ENCODE results near the gene HTR2A.
"Not testable (repeated sequence)": the region's sequence is repeated elsewhere in the genome, so short reads cannot be mapped to it uniquely, and the experiment has no call there.

Gene HTR2A

DNA sequence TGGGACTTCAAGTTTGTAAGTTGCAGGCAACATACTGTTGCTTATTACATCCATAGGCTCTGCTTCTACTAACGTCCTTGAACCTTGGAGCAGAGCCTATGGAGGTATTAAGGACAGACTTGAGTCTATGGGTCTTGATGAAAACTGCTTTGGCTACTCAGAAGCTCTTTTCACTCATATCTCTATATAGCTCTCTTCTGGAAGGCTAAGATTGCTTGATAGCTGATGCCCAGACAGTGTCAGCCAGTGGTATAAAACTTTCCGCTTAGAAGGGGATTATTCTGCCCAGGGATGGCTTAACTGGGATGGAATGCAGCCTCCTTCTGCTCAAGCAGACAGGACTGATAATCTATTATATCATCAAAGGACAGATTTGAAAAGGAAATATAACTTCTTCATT lies 74.3 kb downstream of the HTR2A start:
- DNase-seq (ENCODE audit: low read depth) = no peak
- TF ChIP-seq, protein P1, sequence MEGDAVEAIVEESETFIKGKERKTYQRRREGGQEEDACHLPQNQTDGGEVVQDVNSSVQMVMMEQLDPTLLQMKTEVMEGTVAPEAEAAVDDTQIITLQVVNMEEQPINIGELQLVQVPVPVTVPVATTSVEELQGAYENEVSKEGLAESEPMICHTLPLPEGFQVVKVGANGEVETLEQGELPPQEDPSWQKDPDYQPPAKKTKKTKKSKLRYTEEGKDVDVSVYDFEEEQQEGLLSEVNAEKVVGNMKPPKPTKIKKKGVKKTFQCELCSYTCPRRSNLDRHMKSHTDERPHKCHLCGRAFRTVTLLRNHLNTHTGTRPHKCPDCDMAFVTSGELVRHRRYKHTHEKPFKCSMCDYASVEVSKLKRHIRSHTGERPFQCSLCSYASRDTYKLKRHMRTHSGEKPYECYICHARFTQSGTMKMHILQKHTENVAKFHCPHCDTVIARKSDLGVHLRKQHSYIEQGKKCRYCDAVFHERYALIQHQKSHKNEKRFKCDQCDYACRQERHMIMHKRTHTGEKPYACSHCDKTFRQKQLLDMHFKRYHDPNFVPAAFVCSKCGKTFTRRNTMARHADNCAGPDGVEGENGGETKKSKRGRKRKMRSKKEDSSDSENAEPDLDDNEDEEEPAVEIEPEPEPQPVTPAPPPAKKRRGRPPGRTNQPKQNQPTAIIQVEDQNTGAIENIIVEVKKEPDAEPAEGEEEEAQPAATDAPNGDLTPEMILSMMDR (IDR thresholded peaks at IDR 0.05; ENCODE audit: low read depth, low read length, missing control alignments) = no peak
- H3K4me3 ChIP-seq (ENCODE audit: low read depth, low read length) = no peak overlapping the region

DNA sequence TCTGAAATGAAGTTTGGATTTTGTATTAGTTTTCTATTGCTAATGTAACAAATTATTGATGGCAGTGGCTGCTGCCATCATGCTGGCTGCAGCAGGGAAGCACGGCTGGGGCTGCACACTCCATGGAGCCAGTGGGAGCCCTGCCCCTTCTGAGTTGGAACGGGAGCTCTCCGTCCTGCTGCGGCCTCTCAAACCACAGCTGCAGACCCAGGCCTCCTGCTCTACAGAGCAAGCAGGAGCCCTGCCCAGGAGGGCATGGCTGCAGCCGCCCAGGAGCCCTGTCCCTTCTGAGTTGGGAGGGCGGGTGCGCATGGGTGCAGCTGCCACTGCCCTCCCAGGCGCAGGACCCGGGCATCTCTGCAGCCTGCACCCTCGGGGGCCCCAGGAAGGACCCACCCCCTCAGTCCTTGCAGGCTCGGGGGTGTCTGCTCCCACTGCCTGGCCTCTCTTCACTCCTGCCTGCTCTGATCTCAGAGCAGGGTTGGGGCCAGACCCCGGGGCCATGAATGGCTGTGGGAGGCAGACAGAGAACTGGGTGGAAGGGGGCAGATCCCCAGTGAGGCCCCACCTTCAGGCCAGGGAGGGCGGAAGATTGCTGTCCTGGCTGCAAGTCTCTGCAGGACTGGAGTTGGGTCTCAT lies 78.9 kb downstream of the HTR2A start:
- H3K4me3 ChIP-seq (ENCODE audit: low read depth, low read length) = no peak overlapping the region
- TF ChIP-seq, protein P1 (IDR thresholded peaks at IDR 0.05; ENCODE audit: low read depth, low read length, missing control alignments) = no peak
- DNase-seq (ENCODE audit: low read depth) = no peak

DNA sequence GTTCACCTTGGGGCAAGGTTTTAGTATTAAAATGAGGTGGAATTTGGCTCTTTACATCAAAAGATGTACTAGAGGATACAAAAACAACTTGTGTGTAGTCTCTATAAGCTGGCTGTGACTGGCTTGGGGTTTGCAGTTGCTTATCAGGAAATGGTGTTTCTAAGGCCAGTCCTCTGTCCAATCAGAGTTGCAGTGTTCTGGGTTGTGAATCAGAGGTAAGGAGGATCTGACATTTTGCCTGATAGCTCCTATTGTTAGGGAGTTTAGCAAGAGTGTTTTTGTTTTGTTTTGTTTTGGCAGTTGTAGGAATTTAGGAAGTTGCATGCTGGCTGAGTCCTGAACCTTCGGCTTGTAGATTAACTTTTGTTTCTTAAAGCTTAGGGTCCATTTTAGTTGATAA lies 79.8 kb downstream of the HTR2A start:
- TF ChIP-seq, protein P1 (IDR thresholded peaks at IDR 0.05; ENCODE audit: low read depth, low read length, missing control alignments) = no peak
- DNase-seq (ENCODE audit: low read depth) = no peak
- no peak overlapping the region for H3K4me3 ChIP-seq (ENCODE audit: low read depth, low read length)

DNA sequence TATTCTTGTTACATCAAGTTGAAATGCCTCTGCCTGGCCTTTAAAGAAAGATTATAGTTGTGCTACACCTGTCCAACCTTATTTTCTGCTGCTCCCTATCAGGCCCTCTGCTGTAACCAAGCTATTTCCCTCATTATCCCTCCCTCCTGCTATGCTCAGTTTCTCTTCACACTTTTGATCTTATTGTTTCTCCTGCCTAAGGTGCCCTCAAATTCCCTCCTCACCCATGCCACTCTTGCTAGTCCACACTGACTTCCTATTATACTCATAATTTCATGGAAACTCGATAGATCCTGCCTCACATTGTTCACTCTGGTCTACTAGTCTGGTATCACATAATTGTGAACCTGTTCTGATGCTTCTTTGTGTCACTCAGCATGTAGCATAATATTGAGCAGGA lies 80.5 kb downstream of the HTR2A start:
- TF ChIP-seq, protein P1 (IDR thresholded peaks at IDR 0.05; ENCODE audit: low read depth, low read length, missing control alignments) = no peak
- DNase-seq (ENCODE audit: low read depth) = no peak
- H3K4me3 ChIP-seq (ENCODE audit: low read depth, low read length) = no peak overlapping the region

DNA sequence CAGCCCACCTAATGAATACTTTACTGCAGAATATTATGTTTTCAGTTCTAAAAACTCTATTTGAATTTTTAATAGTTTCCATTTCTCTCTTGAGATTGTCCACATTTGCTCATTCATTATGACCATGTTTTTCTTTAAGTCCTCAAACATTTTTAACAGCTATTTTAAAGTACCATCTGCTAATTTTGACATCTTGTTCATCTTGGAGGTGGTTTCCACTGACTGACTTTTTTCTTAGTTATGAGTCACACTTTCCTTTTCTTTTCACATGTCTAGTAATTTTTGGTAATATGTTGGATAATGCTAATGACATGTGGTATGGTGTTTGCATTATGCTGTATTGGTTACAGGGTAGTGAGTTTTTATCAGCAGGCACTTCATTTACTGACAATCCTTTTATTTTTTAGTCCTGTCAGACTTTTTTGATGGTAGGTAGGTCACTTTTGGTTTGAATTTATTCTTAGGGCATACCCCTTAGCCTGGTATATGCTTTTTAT lies 84.5 kb downstream of the HTR2A start:
- H3K4me3 ChIP-seq (ENCODE audit: low read depth, low read length) = no peak overlapping the region
- TF ChIP-seq, protein P1 (IDR thresholded peaks at IDR 0.05; ENCODE audit: low read depth, low read length, missing control alignments) = no peak
- DNase-seq (ENCODE audit: low read depth) = no peak

DNA sequence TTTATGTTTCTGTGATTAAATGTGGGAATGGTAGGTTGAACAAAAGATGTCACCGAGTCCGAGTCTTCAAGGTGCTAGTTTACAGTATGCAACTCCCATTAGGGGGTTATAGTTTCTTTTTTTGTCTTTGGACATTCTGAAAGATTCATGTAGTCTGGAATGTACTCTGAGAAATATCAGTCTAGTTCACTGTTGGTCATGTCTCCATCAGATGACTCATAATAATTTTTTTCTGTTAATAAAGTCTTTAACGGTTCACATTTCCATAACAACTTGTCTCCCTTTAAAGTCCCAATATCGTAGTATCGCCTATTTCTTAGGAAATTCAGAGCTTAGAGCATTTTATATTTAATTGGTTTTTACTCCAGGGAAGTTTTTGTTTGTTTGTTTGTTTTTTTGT lies 86.4 kb downstream of the HTR2A start:
- no peak overlapping the region for H3K4me3 ChIP-seq (ENCODE audit: low read depth, low read length)
- no peak for DNase-seq (ENCODE audit: low read depth)
- TF ChIP-seq, protein P1 (IDR thresholded peaks at IDR 0.05; ENCODE audit: low read depth, low read length, missing control alignments) = no peak

DNA sequence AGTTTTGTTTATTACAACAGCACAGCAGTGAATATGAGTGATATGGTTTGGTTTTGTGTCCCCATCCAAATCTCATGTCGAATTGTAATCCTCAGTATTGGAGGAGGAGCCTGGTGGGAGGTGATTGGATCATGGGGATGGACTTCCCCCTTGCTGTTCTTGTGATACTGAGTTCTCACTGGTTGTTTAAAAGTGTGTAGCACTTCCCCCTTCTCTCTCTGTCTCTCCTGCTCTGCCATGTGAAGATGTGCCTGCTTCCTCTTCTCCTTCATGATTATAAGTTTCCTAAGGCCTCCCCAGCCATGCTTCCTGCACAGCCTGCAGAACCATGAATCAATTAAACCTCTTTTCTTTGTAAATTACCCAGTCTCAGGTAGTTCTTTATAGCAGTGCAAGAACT lies 91.9 kb downstream of the HTR2A start:
- DNase-seq (ENCODE audit: low read depth) = not testable (repeated sequence)

More for the DNA sequence above, 91.9 kb downstream of the HTR2A start:
- not testable (repeated sequence) for H3K4me3 ChIP-seq (ENCODE audit: low read depth, low read length)

Measured in GM12864 (cell line).